ENCODE data around the gene HIP1R.
"Not testable (repeated sequence)": the region's sequence is repeated elsewhere in the genome, so short reads cannot be mapped to it uniquely, and the experiment has no call there.

Gene HIP1R

GRCh38 chr12:122869207-122869973 lies 34.1 kb downstream of the HIP1R start:
- Mint-ChIP-seq H3K36me3 (ENCODE audit: insufficient read depth) (peaks cover 50% of the 10 kb centered on the region), H3K4me3 (peak overlapping the region; percentile 13), H3K9me3 (no peaks in the 10 kb centered on the region), H3K4me1 (peaks cover 42% of the 10 kb centered on the region), H3K27me3 (no peaks in the 10 kb centered on the region), H3K27ac (ENCODE audit: low read depth) (peak overlapping the region; percentile 71)
- ATAC-seq (replicated peaks; ENCODE audit: extremely low read depth, poor library complexity, severe bottlenecking) (no peak), DNase-seq (ENCODE audit: low spot score in 2 of 2) (no peak)

- no peaks in the 10 kb centered on the region for H3K27me3 Mint-ChIP-seq
- no peak for DNase-seq (ENCODE audit: low spot score in 2 of 2)
- H3K27ac Mint-ChIP-seq (ENCODE audit: low read depth): peak overlapping the region; percentile 29
Measured at GRCh38 chr12:122870163-122870842, 35.0 kb downstream of the HIP1R start.

GRCh38 chr12:122870867-122871664 lies 35.8 kb downstream of the HIP1R start:
- H3K27ac Mint-ChIP-seq (ENCODE audit: low read depth): peak overlapping the region; percentile 91
- peaks cover 37% of the 10 kb centered on the region for H3K36me3 Mint-ChIP-seq (ENCODE audit: insufficient read depth)
- H3K4me3 Mint-ChIP-seq: peak overlapping the region; percentile 83
- ATAC-seq (replicated peaks; ENCODE audit: extremely low read depth, poor library complexity, severe bottlenecking) (no peak), DNase-seq (ENCODE audit: low spot score in 2 of 2) (no peak)
- peaks cover 46% of the 10 kb centered on the region for H3K4me1 Mint-ChIP-seq
- H3K27me3 Mint-ChIP-seq: no peaks in the 10 kb centered on the region
- H3K9me3 Mint-ChIP-seq: no peaks in the 10 kb centered on the region

More at GRCh38 chr12:122870163-122870842, 35.0 kb downstream of the HIP1R start:
- Mint-ChIP-seq H3K36me3 (ENCODE audit: insufficient read depth) (peaks cover 42% of the 10 kb centered on the region), H3K9me3 (no peaks in the 10 kb centered on the region), H3K4me3 (no peak overlapping the region), H3K4me1 (peaks cover 43% of the 10 kb centered on the region)
- ATAC-seq (replicated peaks; ENCODE audit: extremely low read depth, poor library complexity, severe bottlenecking): no peak

GRCh38 chr12:122871851-122872780 lies 36.9 kb downstream of the HIP1R start:
- ATAC-seq (replicated peaks; ENCODE audit: extremely low read depth, poor library complexity, severe bottlenecking) (peak; percentile 61), DNase-seq (ENCODE audit: low spot score in 2 of 2) (no peak)
- Mint-ChIP-seq H3K9me3 (no peaks in the 10 kb centered on the region), H3K4me1 (peaks cover 57% of the 10 kb centered on the region), H3K4me3 (peak overlapping the region; percentile 83), H3K27ac (ENCODE audit: low read depth) (peak overlapping the region; percentile 91), H3K36me3 (ENCODE audit: insufficient read depth) (peaks cover 33% of the 10 kb centered on the region), H3K27me3 (no peaks in the 10 kb centered on the region)

- Mint-ChIP-seq H3K4me1 (peaks cover 64% of the 10 kb centered on the region), H3K27ac (ENCODE audit: low read depth) (peak overlapping the region; percentile 91), H3K9me3 (no peaks in the 10 kb centered on the region), H3K36me3 (ENCODE audit: insufficient read depth) (peaks cover 34% of the 10 kb centered on the region), H3K27me3 (no peaks in the 10 kb centered on the region), H3K4me3 (no peak overlapping the region)
- DNase-seq (ENCODE audit: low spot score in 2 of 2) (no peak), ATAC-seq (replicated peaks; ENCODE audit: extremely low read depth, poor library complexity, severe bottlenecking) (no peak)
Measured at GRCh38 chr12:122872815-122873361, 37.6 kb downstream of the HIP1R start.

- ATAC-seq (replicated peaks; ENCODE audit: extremely low read depth, poor library complexity, severe bottlenecking) (no peak), DNase-seq (ENCODE audit: low spot score in 2 of 2) (no peak)
- peaks cover 31% of the 10 kb centered on the region for H3K36me3 Mint-ChIP-seq (ENCODE audit: insufficient read depth)
- no peaks in the 10 kb centered on the region for H3K27me3 Mint-ChIP-seq
- no peak overlapping the region for H3K4me3 Mint-ChIP-seq
- H3K4me1 Mint-ChIP-seq: peaks cover 70% of the 10 kb centered on the region
- no peak overlapping the region for H3K27ac Mint-ChIP-seq (ENCODE audit: low read depth)
- H3K9me3 Mint-ChIP-seq: no peaks in the 10 kb centered on the region
Measured at GRCh38 chr12:122873540-122873939, 38.3 kb downstream of the HIP1R start.

GRCh38 chr12:122874081-122874480 lies 38.8 kb downstream of the HIP1R start:
- Mint-ChIP-seq H3K4me1 (peaks cover 69% of the 10 kb centered on the region), H3K36me3 (ENCODE audit: insufficient read depth) (peaks cover 26% of the 10 kb centered on the region), H3K9me3 (no peaks in the 10 kb centered on the region), H3K27ac (ENCODE audit: low read depth) (peak overlapping the region; percentile 44), H3K27me3 (no peaks in the 10 kb centered on the region), H3K4me3 (no peak overlapping the region)
- DNase-seq (ENCODE audit: low spot score in 2 of 2): no peak
- ATAC-seq (replicated peaks; ENCODE audit: extremely low read depth, poor library complexity, severe bottlenecking): no peak

GRCh38 chr12:122875590-122876220 lies 40.4 kb downstream of the HIP1R start:
- Mint-ChIP-seq H3K27me3 (no peaks in the 10 kb centered on the region), H3K4me3 (no peak overlapping the region), H3K4me1 (peaks cover 80% of the 10 kb centered on the region), H3K36me3 (ENCODE audit: insufficient read depth) (peaks cover 12% of the 10 kb centered on the region), H3K27ac (ENCODE audit: low read depth) (no peak overlapping the region), H3K9me3 (no peaks in the 10 kb centered on the region)
- ATAC-seq (replicated peaks; ENCODE audit: extremely low read depth, poor library complexity, severe bottlenecking) (no peak), DNase-seq (ENCODE audit: low spot score in 2 of 2) (no peak)

- not testable (repeated sequence) for DNase-seq (ENCODE audit: low spot score in 2 of 2); ATAC-seq (replicated peaks; ENCODE audit: extremely low read depth, poor library complexity, severe bottlenecking); H3K27me3 Mint-ChIP-seq; H3K9me3 Mint-ChIP-seq; H3K27ac Mint-ChIP-seq (ENCODE audit: low read depth); H3K4me3 Mint-ChIP-seq
- Mint-ChIP-seq H3K4me1 (peaks cover 81% of the 10 kb centered on the region), H3K36me3 (ENCODE audit: insufficient read depth) (peaks cover 14% of the 10 kb centered on the region)
Measured at GRCh38 chr12:122876281-122876680, 41.0 kb downstream of the HIP1R start.

GRCh38 chr12:122876731-122877130 lies 41.5 kb downstream of the HIP1R start:
- ATAC-seq (replicated peaks; ENCODE audit: extremely low read depth, poor library complexity, severe bottlenecking) (no peak), DNase-seq (ENCODE audit: low spot score in 2 of 2) (no peak)
- Mint-ChIP-seq H3K9me3 (no peaks in the 10 kb centered on the region), H3K4me1 (peaks cover 80% of the 10 kb centered on the region), H3K36me3 (ENCODE audit: insufficient read depth) (peaks cover 12% of the 10 kb centered on the region), H3K4me3 (no peak overlapping the region), H3K27me3 (no peaks in the 10 kb centered on the region), H3K27ac (ENCODE audit: low read depth) (no peak overlapping the region)

- Mint-ChIP-seq H3K27me3 (no peaks in the 10 kb centered on the region), H3K27ac (ENCODE audit: low read depth) (peak overlapping the region; percentile 30), H3K4me3 (no peak overlapping the region), H3K4me1 (peaks cover 79% of the 10 kb centered on the region), H3K36me3 (ENCODE audit: insufficient read depth) (peaks cover 14% of the 10 kb centered on the region), H3K9me3 (no peaks in the 10 kb centered on the region)
- DNase-seq (ENCODE audit: low spot score in 2 of 2) (no peak), ATAC-seq (replicated peaks; ENCODE audit: extremely low read depth, poor library complexity, severe bottlenecking) (no peak)
Measured at GRCh38 chr12:122878780-122879612, 43.7 kb downstream of the HIP1R start.

Measured in central memory CD8-positive, alpha-beta T cell (primary cell).